Keratinocyte (primary cell): ENCODE measurements around the gene SCD. TPM values are rescaled to one million over a fixed set of nuclear protein-coding genes. Genes with fewer than 3 reads are reported as not detected.

Experiments used
- DNase-seq: peaks from one replicate; pipeline ENCODE4 v3.0.0-alpha.2; 2011; ENCODE audit warnings: low read depth, missing footprints, low spot score
- FAIRE-seq: peaks from 2 replicates; lab custom pipeline; 2011; peaks lifted over from hg19 to GRCh38; lab: Jason Lieb, UNC
- H2AFZ ChIP-seq: 2 replicates; pipeline ENCODE4 v1.6.0; 2012; ENCODE audit warnings: low read length, control low read depth, inconsistent platforms; ENCODE audit not compliant: control insufficient read depth
- H3K27ac ChIP-seq: 2 replicates; pipeline ENCODE4 v1.5.1; 2011; ENCODE audit warnings: low read length; ENCODE audit not compliant: control insufficient read depth, insufficient read depth
- H3K27me3 ChIP-seq: 3 replicates; pipeline ENCODE4 v1.6.0; 2011; ENCODE audit warnings: low read length; ENCODE audit not compliant: control insufficient read depth, insufficient read depth; ENCODE audit errors: extremely low read depth
- H3K36me3 ChIP-seq, 2 experiments: 2 replicates in 1 of 2; 3 replicates in 1 of 2; pipeline ENCODE4 v1.5.1; 2011; ENCODE audit warnings: low read length in 2 of 2, mild to moderate bottlenecking in 1 of 2; ENCODE audit not compliant: control insufficient read depth in 2 of 2, insufficient read depth in 2 of 2; ENCODE audit errors: extremely low read depth in 1 of 2
- H3K4me1 ChIP-seq: 3 replicates; pipeline ENCODE4 v1.5.1; 2011; ENCODE audit warnings: low read length; ENCODE audit not compliant: control insufficient read depth, insufficient read depth; ENCODE audit errors: extremely low read depth
- H3K4me2 ChIP-seq: 3 replicates; pipeline ENCODE4 v1.6.0; 2011; ENCODE audit warnings: low read depth, low read length; ENCODE audit not compliant: control insufficient read depth, insufficient read depth; ENCODE audit errors: extremely low read depth
- H3K4me3 ChIP-seq, 3 experiments: fragments of 200-600 bp in 1 of 3; sonication (generic) in 1 of 3; 2 replicates in 2 of 3; 3 replicates in 1 of 3; pipeline ENCODE4 v1.5.1; 2011 to 2016; ENCODE audit warnings: low read length in 3 of 3, mild to moderate bottlenecking in 3 of 3, control low read depth in 2 of 3, inconsistent platforms in 1 of 3, low read depth in 1 of 3, mixed read lengths in 1 of 3, mixed run types in 1 of 3, moderate library complexity in 1 of 3; ENCODE audit not compliant: control insufficient read depth in 2 of 3, insufficient read depth in 2 of 3; ENCODE audit errors: extremely low read depth in 1 of 3
- H3K79me2 ChIP-seq: 2 replicates; pipeline ENCODE4 v1.6.0; 2012; ENCODE audit warnings: low read length; ENCODE audit not compliant: control insufficient read depth, insufficient read depth
- H3K9ac ChIP-seq: 3 replicates; pipeline ENCODE4 v1.6.0; 2011; ENCODE audit warnings: low read length; ENCODE audit not compliant: control insufficient read depth, insufficient read depth; ENCODE audit errors: extremely low read depth
- H3K9me1 ChIP-seq: 3 replicates; pipeline ENCODE4 v1.6.0; 2011; ENCODE audit warnings: low read length; ENCODE audit not compliant: control insufficient read depth, insufficient read depth; ENCODE audit errors: extremely low read depth
- H3K9me3 ChIP-seq: 2 replicates; pipeline ENCODE4 v1.5.1; 2012; ENCODE audit warnings: low read depth, low read length; ENCODE audit not compliant: control insufficient read depth
- H4K20me1 ChIP-seq: 3 replicates; pipeline ENCODE4 v1.6.0; 2011; ENCODE audit warnings: low read length; ENCODE audit not compliant: control insufficient read depth, insufficient read depth; ENCODE audit errors: extremely low read depth
- EZH2 ChIP-seq: IDR thresholded peaks from one replicate; pipeline ENCODE4 v1.6.1; 2012; ENCODE audit warnings: inconsistent platforms, mild to moderate bottlenecking, low read length, moderate library complexity
- dilution Hi-C: fragments of 300-500 bp; cut with MboI; formaldehyde crosslinking; loops from one replicate; pipeline ENCODE4 v1.7.0; 2020; ENCODE audit warnings: low sequenced_read_pairs; ENCODE audit not compliant: extremely low pct_ligation_motif_present
- polyA plus RNA-seq, 5 experiments: library from polyadenylated mRNA; depleted of rRNA in 3 of 5; stranded (reverse) in 3 of 5; stranded (forward) in 1 of 5; unstranded in 1 of 5; fragments of >200 nt; gene quantifications; 1 replicate in 1 of 5; 2 replicates in 3 of 5; 3 replicates in 1 of 5; pipeline versions ENCODE4 v1.2.1 to v1.2.3, GENCODE V29; 2011 to 2012; ENCODE audit warnings: missing spikeins in 2 of 5, low read depth in 1 of 5, low replicate concordance in 1 of 5
- TF ChIP-seq, protein P1 (sequence below), 3 experiments: IDR thresholded peaks in 1 of 3; conservative IDR thresholded peaks in 1 of 3; optimal IDR thresholded peaks in 1 of 3; 2 replicates in 2 of 3; 3 replicates in 1 of 3; pipeline versions ENCODE3 to v1.5.1; 2011; ENCODE audit warnings: low read length in 3 of 3, mild to moderate bottlenecking in 3 of 3, moderate library complexity in 2 of 3, control low read depth in 1 of 3, inconsistent platforms in 1 of 3; ENCODE audit not compliant: insufficient read depth in 2 of 3; ENCODE audit errors: extremely low read depth in 1 of 3

SCD gene
- polyA plus RNA-seq, 1 donor (not counting 4 experiments of a cell fraction or from before 2014, with no cell fraction given) = 1,275 TPM

DNA sequence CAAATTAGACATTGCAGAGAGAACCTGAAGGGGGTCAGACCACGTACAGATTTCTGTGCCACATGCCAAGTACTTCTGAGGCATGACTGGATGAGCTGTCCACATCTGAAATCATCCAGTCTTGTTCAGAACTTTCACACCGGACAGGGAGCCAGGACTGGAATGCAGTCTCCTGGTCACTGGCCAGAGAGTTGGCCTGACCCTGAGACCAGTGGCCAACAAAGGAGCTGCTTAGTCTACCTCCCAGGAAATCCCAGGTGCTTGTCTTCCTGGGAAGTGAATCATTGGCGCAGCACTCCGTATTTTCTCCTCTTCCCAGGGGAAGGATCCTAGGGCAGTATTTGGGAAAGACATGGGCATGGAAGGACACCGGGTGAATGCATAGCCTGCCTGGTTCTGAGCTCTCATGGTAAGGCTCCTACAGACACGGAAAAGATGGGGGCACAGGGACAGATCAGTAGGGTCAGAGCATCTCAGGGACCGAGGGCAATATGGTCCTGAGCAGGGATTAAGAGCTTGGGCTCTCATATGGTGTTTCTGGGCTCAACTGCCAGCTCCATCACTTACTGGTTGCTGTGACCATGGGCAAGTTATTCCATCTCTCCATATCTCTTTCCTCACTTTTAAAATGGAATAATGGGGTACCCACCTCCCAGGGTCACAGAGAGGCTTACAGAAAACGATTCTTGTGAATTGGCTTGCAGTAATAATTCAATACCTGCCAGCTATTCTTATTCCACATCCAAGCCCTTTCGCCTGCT is 1.3 kb upstream of the SCD start:
- TF ChIP-seq, protein P1, sequence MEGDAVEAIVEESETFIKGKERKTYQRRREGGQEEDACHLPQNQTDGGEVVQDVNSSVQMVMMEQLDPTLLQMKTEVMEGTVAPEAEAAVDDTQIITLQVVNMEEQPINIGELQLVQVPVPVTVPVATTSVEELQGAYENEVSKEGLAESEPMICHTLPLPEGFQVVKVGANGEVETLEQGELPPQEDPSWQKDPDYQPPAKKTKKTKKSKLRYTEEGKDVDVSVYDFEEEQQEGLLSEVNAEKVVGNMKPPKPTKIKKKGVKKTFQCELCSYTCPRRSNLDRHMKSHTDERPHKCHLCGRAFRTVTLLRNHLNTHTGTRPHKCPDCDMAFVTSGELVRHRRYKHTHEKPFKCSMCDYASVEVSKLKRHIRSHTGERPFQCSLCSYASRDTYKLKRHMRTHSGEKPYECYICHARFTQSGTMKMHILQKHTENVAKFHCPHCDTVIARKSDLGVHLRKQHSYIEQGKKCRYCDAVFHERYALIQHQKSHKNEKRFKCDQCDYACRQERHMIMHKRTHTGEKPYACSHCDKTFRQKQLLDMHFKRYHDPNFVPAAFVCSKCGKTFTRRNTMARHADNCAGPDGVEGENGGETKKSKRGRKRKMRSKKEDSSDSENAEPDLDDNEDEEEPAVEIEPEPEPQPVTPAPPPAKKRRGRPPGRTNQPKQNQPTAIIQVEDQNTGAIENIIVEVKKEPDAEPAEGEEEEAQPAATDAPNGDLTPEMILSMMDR (optimal IDR thresholded peaks at IDR 0.05 in 1 of 3, IDR thresholded peaks at IDR 0.05 in 1 of 3, conservative IDR thresholded peaks at IDR 0.05 in 1 of 3; ENCODE audit: extremely low read depth in 1 of 3, insufficient read depth in 2 of 3, low read length in 3 of 3) = no peak
- no peak for TF ChIP-seq EZH2
- DNase-seq (no peak), FAIRE-seq (no peak)
- Histone ChIP-seq H3K9me3 (no peaks in the 10 kb centered on the region), H3K27ac (peak overlapping the region; percentile 59), H3K4me3 (peak overlapping the region; percentile 81 to 96 (median 84)), H2AFZ (no peak overlapping the region), H3K36me3 (peaks cover 22 to 31% of the 10 kb centered on the region in 2 experiments), H3K4me1 (peaks cover 31% of the 10 kb centered on the region), H3K9ac (peak overlapping the region; percentile 86), H4K20me1 (peaks cover 25% of the 10 kb centered on the region), H3K4me2 (peak overlapping the region; percentile 63), H3K79me2 (peaks cover 43% of the 10 kb centered on the region), H3K27me3 (no peaks in the 10 kb centered on the region), H3K9me1 (peaks cover under 1% of the 10 kb centered on the region)
- dilution Hi-C loops = loop anchor here (25.0 kb wide), 1 partner anchor 92 kb away; no protein-coding TSS in a partner anchor

DNA sequence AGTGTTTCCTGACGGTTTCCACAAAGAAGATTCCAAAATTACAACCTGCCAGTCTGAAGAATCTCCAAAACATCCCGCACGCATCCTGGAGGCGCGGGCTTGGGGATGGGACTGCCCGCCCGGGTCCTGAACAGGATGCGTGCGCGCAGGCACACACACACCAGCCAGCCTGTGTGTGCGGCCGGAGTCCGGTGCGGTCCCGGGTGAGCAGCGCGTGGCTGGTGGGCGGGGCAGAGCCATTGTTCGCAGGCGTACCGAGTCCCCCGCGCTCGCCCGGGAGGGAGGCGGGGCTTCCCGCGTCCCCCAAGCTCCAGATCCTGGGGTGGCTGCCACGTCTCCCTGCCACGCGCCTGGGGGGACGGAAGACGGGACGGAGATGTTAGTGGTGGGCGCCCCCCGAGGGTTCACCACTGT is 675 bp upstream of the SCD start:
- FAIRE-seq = no peak
- Histone ChIP-seq H3K9ac (peak overlapping the region; percentile 86), H4K20me1 (peaks cover 31% of the 10 kb centered on the region), H3K27me3 (no peaks in the 10 kb centered on the region), H3K9me1 (peaks cover 6% of the 10 kb centered on the region), H3K4me2 (peak overlapping the region; percentile 63), H3K9me3 (no peaks in the 10 kb centered on the region), H3K79me2 (peaks cover 49% of the 10 kb centered on the region), H3K4me1 (peaks cover 37% of the 10 kb centered on the region), H3K4me3 (peak overlapping the region; percentile 81 to 96 (median 84)), H3K36me3 (peaks cover 29 to 37% of the 10 kb centered on the region in 2 experiments), H2AFZ (no peak overlapping the region), H3K27ac (peak overlapping the region; percentile 59)
- DNase-seq = no peak
- dilution Hi-C loops = loop anchor here (25.0 kb wide), 1 partner anchor 91 kb away; no protein-coding TSS in a partner anchor
- TF ChIP-seq, protein P1 (optimal IDR thresholded peaks at IDR 0.05 in 1 of 3, IDR thresholded peaks at IDR 0.05 in 1 of 3, conservative IDR thresholded peaks at IDR 0.05 in 1 of 3; ENCODE audit: extremely low read depth in 1 of 3, insufficient read depth in 2 of 3, low read length in 3 of 3) = no peak
- no peak for TF ChIP-seq EZH2
